Suprapubic skin (tissue), 4 donors: ENCODE measurements around the gene FOXO3. TPM values are rescaled to one million over a fixed set of nuclear protein-coding genes. Genes with fewer than 3 reads are reported as not detected.

ENCODE experiments used
- DNase-seq, 2 donors: peaks; one replicate each; pipeline ENCODE4 v3.0.0-alpha.2; 2019; ENCODE audit warnings: low spot score in 2 of 2
- H3K27ac ChIP-seq: fragments of 200-600 bp; sonication (generic); one replicate; pipeline ENCODE4 v1.5.1; 2019
- H3K27me3 ChIP-seq: fragments of 200-600 bp; sonication (generic); one replicate; pipeline ENCODE4 v1.5.1; 2019
- H3K36me3 ChIP-seq: fragments of 200-600 bp; sonication (generic); one replicate; pipeline ENCODE4 v1.5.1; 2019
- H3K4me1 ChIP-seq: fragments of 200-600 bp; sonication (generic); one replicate; pipeline ENCODE4 v1.5.1; 2019
- H3K4me3 ChIP-seq: fragments of 200-600 bp; sonication (generic); one replicate; pipeline ENCODE4 v1.5.1; 2019; ENCODE audit warnings: mild to moderate bottlenecking
- H3K9me3 ChIP-seq: fragments of 200-600 bp; sonication (generic); one replicate; pipeline ENCODE4 v1.5.1; 2019
- CTCF ChIP-seq, 2 donors: fragments of 200-600 bp in 1 of 2; fragments of 450-650 bp in 1 of 2; sonication (generic) in 1 of 2; IDR thresholded peaks; one replicate each; pipeline ENCODE4 v1.5.1; 2016 to 2019; ENCODE audit warnings: antibody characterized with exemption in 2 of 2, mild to moderate bottlenecking in 1 of 2, moderate library complexity in 1 of 2
- EP300 ChIP-seq: sonication (generic); formaldehyde crosslinking; IDR thresholded peaks from one replicate; pipeline ENCODE4 v1.6.1; 2017; ENCODE audit warnings: antibody characterized with exemption
- POLR2A ChIP-seq, 2 donors: fragments of 450-650 bp; IDR thresholded peaks; one replicate each; pipeline ENCODE4 v1.6.1; 2017; ENCODE audit warnings: antibody characterized with exemption in 2 of 2, mild to moderate bottlenecking in 2 of 2, moderate library complexity in 2 of 2
- POLR2AphosphoS5 ChIP-seq, 3 donors: sonication (generic); formaldehyde crosslinking; IDR thresholded peaks; one replicate each; pipeline ENCODE4 v1.6.1; 2017; ENCODE audit warnings: antibody characterized with exemption in 3 of 3
- WGBS: methylation state at CpG from one replicate; pipeline ENCODE4 v1.1.5; 2018; 5-methylcytosine and 5-hydroxymethylcytosine counted together
- total RNA-seq, 4 donors: library from RNA; depleted of rRNA; stranded (reverse); fragments of >200 nt; gene quantifications; one replicate each; pipeline ENCODE4 v1.1.0, GENCODE V29; 2016

Gene FOXO3
- total RNA-seq, 4 donors from 2014 or later: 103 to 141 (median 121) TPM

GRCh38 chr6:108561742-108562502 is 1.2 kb downstream of the FOXO3 start:
- H3K4me1 ChIP-seq: peaks cover 54% of the 10 kb centered on the region
- no peaks in the 10 kb centered on the region for H3K9me3 ChIP-seq
- H3K27me3 ChIP-seq: no peaks in the 10 kb centered on the region
- H3K36me3 ChIP-seq: peaks cover 4% of the 10 kb centered on the region
- DNase-seq: peak in 1 of 2 donors; percentile 73
- peak overlapping the region; percentile 99 for H3K27ac ChIP-seq
- 13% methylated on average over 23 of the region's 46 CpGs for WGBS
- TF ChIP-seq POLR2AphosphoS5 (IDR thresholded peaks at IDR 0.05) (no peak), CTCF (IDR thresholded peaks at IDR 0.05) (no peak), POLR2A (IDR thresholded peaks at IDR 0.05) (no peak), EP300 (no peak)
- H3K4me3 ChIP-seq: peak overlapping the region; percentile 89

- peak; percentile 79 to 83 for DNase-seq
- H3K4me3 ChIP-seq: peak overlapping the region; percentile 89
- peaks cover 53% of the 10 kb centered on the region for H3K4me1 ChIP-seq
- TF ChIP-seq POLR2A (IDR thresholded peaks at IDR 0.05) (no peak), POLR2AphosphoS5 (IDR thresholded peaks at IDR 0.05) (peak in 1 of 3 donors; percentile 30)
- H3K27ac ChIP-seq: peak overlapping the region; percentile 99
- H3K27me3 ChIP-seq: no peaks in the 10 kb centered on the region
- H3K36me3 ChIP-seq: peaks cover 10% of the 10 kb centered on the region
- H3K9me3 ChIP-seq: no peaks in the 10 kb centered on the region
- WGBS: 17% methylated on average over 14 of the region's 17 CpGs
These were observed 1.8 kb downstream of the FOXO3 start for GRCh38 chr6:108562503-108562993.

GRCh38 chr6:108563292-108563691 is 2.6 kb downstream of the FOXO3 start:
- Histone ChIP-seq H3K36me3 (peaks cover 18% of the 10 kb centered on the region), H3K27ac (peak overlapping the region; percentile 99), H3K4me1 (peaks cover 56% of the 10 kb centered on the region)

GRCh38 chr6:108564178-108564577 is 3.5 kb downstream of the FOXO3 start:
- no peak for TF ChIP-seq EP300
- TF ChIP-seq POLR2A (IDR thresholded peaks at IDR 0.05): no peak
- TF ChIP-seq CTCF (IDR thresholded peaks at IDR 0.05): no peak
- no peak for TF ChIP-seq POLR2AphosphoS5 (IDR thresholded peaks at IDR 0.05)
- no peaks in the 10 kb centered on the region for H3K27me3 ChIP-seq
- peak overlapping the region; percentile 33 for H3K27ac ChIP-seq
- H3K4me1 ChIP-seq: peaks cover 65% of the 10 kb centered on the region
- H3K4me3 ChIP-seq: peak overlapping the region; percentile 89
- 11% methylated on average over 3 of the region's 3 CpGs for WGBS
- H3K9me3 ChIP-seq: no peaks in the 10 kb centered on the region
- peaks cover 26% of the 10 kb centered on the region for H3K36me3 ChIP-seq
- DNase-seq: no peak

More at GRCh38 chr6:108563292-108563691, 2.6 kb downstream of the FOXO3 start:
- no peak for TF ChIP-seq POLR2A (IDR thresholded peaks at IDR 0.05)
- H3K27me3 ChIP-seq: no peaks in the 10 kb centered on the region
- DNase-seq: no peak
- WGBS: 90% methylated on average over 8 of the region's 8 CpGs
- peak overlapping the region; percentile 89 for H3K4me3 ChIP-seq
- H3K9me3 ChIP-seq: no peaks in the 10 kb centered on the region

- TF ChIP-seq EP300 (no peak), CTCF (IDR thresholded peaks at IDR 0.05) (no peak), POLR2A (IDR thresholded peaks at IDR 0.05) (no peak), POLR2AphosphoS5 (IDR thresholded peaks at IDR 0.05) (no peak)
- Histone ChIP-seq H3K4me1 (peaks cover 67% of the 10 kb centered on the region), H3K4me3 (peak overlapping the region; percentile 89), H3K27ac (peak overlapping the region; percentile 73), H3K36me3 (peaks cover 37% of the 10 kb centered on the region), H3K9me3 (no peaks in the 10 kb centered on the region), H3K27me3 (no peaks in the 10 kb centered on the region)
- 44% methylated on average over 4 of the region's 4 CpGs for WGBS
- no peak for DNase-seq
These were observed 4.5 kb downstream of the FOXO3 start for GRCh38 chr6:108565091-108565766.

GRCh38 chr6:108565893-108566292 is 5.2 kb downstream of the FOXO3 start:
- H3K4me3 ChIP-seq: peak overlapping the region; percentile 89
- H3K27me3 ChIP-seq: no peaks in the 10 kb centered on the region
- peak overlapping the region; percentile 73 for H3K27ac ChIP-seq
- H3K4me1 ChIP-seq: peaks cover 67% of the 10 kb centered on the region
- WGBS: 2% methylated on average over 4 of the region's 4 CpGs
- TF ChIP-seq CTCF (IDR thresholded peaks at IDR 0.05) (peak in 1 of 2 donors; percentile 12), EP300 (no peak), POLR2AphosphoS5 (IDR thresholded peaks at IDR 0.05) (peak in 2 of 3 donors; percentile 74 to 75)
- no peaks in the 10 kb centered on the region for H3K9me3 ChIP-seq
- peaks cover 41% of the 10 kb centered on the region for H3K36me3 ChIP-seq
- peak in 1 of 2 donors; percentile 82 for DNase-seq
